Progenitor cell of endocrine pancreas (in vitro differentiated cells): Measurements from ENCODE around the gene GAMT. TPM values are rescaled to one million over a fixed set of nuclear protein-coding genes. Genes with fewer than 3 reads are reported as not detected.

Source experiments
- DNase-seq: peaks from one replicate; pipeline ENCODE4 v3.0.0; 2021; ENCODE audit warnings: low spot score; ENCODE audit not compliant: unreplicated experiment
- H3K27ac Mint-ChIP-seq: 2 replicates; pipeline ENCODE4 v1.8.0; 2021; ENCODE audit warnings: mild to moderate bottlenecking, moderate library complexity, mixed read lengths
- H3K27me3 Mint-ChIP-seq: 2 replicates; pipeline ENCODE4 v1.8.0; 2021; ENCODE audit warnings: mixed read lengths
- H3K36me3 Mint-ChIP-seq: 2 replicates; pipeline ENCODE4 v1.8.0; 2022; ENCODE audit warnings: mixed read lengths; ENCODE audit not compliant: insufficient read depth
- H3K4me1 Mint-ChIP-seq: 2 replicates; pipeline ENCODE4 v1.8.0; 2021; ENCODE audit warnings: low read depth, mixed read lengths
- H3K4me3 Mint-ChIP-seq: 2 replicates; pipeline ENCODE4 v1.8.0; 2021; ENCODE audit warnings: low read depth, mild to moderate bottlenecking, moderate library complexity, mixed read lengths
- H3K9me3 Mint-ChIP-seq: 2 replicates; pipeline ENCODE4 v1.8.0; 2021; ENCODE audit warnings: low read depth, mixed read lengths
- total RNA-seq: library from RNA; stranded (reverse); gene quantifications from 2 replicates; pipeline ENCODE4 v1.2.1, GENCODE V29; 2021
- TF ChIP-seq, protein P1 (sequence below): fragments of 200-600 bp; sonication (generic); IDR thresholded peaks from one replicate; pipeline ENCODE4 v1.5.0; 2021; ENCODE audit warnings: antibody characterized with exemption, mild to moderate bottlenecking; ENCODE audit not compliant: unreplicated experiment

GAMT gene
- total RNA-seq, 1 donor from 2014 or later = 47.0 TPM

DNA sequence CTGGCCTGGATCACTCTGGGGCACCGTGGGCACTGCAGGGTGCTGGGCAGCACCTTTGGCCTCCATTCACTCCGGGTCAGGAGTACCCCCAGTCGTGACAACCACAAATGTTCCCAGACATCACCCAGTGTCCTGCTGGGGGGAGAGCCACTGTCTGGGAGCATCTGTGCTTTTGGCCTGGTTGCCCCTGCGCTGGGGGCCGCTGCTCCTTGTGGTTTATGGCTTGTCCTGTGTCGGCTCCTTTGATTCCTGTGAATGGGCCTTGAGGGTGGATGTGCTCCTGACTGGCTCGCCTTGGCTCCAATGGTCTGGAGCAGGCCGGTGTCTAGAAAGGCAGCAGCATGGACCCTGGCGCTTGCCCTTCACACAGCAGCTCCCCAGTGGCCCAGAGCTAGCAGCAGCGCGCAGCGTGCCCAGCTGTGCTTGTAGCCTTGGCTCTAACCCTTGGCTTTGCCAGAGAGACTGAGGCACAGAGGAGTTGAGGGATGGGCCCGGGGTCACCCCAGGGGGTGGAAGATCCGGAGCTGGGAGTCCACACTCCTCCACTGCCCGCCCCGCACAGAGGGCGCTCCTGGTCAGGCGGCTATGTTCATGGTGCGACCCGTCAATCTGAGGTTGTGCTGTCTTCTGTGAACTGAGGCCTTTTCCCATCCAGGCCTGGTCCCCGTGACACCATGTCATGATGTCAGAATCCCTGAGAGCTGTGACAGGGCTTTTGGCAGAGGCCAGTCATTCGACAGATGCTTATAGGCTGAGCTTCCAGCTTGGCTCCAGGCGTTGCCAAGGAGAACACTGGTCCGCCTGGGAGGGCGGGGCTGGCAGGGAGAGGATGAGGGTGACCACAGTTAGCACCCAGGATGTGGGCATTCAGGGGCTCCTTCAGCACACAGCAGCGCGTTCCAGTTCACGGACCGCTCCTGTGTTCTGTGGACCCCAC is 10.2 kb upstream of the GAMT start:
- Mint-ChIP-seq H3K27ac (no peak overlapping the region), H3K4me1 (peaks cover 37% of the 10 kb centered on the region), H3K9me3 (no peaks in the 10 kb centered on the region), H3K4me3 (no peak overlapping the region), H3K36me3 (peaks cover 4% of the 10 kb centered on the region), H3K27me3 (no peaks in the 10 kb centered on the region)
- TF ChIP-seq, protein P1, sequence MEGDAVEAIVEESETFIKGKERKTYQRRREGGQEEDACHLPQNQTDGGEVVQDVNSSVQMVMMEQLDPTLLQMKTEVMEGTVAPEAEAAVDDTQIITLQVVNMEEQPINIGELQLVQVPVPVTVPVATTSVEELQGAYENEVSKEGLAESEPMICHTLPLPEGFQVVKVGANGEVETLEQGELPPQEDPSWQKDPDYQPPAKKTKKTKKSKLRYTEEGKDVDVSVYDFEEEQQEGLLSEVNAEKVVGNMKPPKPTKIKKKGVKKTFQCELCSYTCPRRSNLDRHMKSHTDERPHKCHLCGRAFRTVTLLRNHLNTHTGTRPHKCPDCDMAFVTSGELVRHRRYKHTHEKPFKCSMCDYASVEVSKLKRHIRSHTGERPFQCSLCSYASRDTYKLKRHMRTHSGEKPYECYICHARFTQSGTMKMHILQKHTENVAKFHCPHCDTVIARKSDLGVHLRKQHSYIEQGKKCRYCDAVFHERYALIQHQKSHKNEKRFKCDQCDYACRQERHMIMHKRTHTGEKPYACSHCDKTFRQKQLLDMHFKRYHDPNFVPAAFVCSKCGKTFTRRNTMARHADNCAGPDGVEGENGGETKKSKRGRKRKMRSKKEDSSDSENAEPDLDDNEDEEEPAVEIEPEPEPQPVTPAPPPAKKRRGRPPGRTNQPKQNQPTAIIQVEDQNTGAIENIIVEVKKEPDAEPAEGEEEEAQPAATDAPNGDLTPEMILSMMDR = no peak
- DNase-seq = no peak

DNA sequence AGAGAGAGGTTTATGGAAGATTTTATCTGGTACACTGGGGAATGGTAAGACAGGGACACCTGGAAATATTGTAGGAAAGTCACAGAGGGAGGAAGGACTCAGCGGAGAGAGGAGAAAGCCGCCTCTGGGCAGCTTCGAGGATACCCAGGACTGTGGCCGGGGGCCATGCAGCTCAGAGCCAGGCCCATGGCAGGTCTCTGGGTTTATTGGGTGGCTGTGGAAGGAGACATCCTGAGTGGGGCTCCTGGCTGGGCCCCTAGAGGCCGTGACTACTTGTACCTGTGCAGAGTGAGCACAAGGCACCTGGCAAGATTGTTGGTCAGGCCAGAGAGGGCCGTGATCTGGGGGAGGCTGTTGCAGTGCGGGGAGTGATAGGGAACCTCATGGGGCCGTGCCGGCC is 9.4 kb upstream of the GAMT start:
- peak overlapping the region; percentile 38 for H3K4me3 Mint-ChIP-seq
- peak overlapping the region; percentile 2 for H3K27ac Mint-ChIP-seq
- TF ChIP-seq, protein P1 = no peak
- H3K27me3 Mint-ChIP-seq = no peaks in the 10 kb centered on the region
- no peaks in the 10 kb centered on the region for H3K9me3 Mint-ChIP-seq
- peaks cover 4% of the 10 kb centered on the region for H3K36me3 Mint-ChIP-seq
- peaks cover 32% of the 10 kb centered on the region for H3K4me1 Mint-ChIP-seq
- DNase-seq = no peak

DNA sequence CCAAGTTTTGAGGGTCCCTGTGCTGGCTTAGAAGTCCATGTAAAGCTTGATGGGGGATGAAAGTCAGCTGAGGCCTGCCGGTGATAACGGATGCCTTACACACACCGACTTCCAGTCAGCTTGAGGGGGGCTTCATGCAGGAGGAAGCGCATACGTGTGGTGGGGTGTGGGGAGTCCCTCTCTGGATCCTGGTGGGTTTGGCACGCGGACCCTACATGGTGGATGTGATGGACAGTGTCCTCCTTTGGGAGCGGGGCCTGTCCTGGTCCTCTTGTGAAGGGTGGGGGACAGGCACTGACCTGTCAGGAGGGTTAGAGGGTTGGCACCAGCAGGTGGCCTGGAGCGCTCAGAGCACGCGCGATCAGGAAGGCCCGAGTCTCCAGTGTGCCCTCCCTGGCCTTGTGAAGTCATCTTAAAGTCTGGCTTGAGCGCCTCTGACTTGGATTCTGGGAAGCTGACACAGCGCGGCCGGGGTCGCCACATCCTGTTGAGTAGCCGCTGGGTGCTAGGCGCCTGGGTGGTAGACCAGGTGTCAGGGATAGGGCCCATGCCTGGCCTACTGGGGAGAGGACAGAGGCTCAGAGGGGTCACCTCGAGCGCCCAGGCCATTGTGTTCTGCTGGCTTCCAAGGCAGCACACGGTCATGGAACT is 8.9 kb upstream of the GAMT start:
- Mint-ChIP-seq H3K4me3 (peak overlapping the region; percentile 92), H3K36me3 (peaks cover 4% of the 10 kb centered on the region), H3K9me3 (no peaks in the 10 kb centered on the region), H3K27me3 (no peaks in the 10 kb centered on the region), H3K4me1 (peaks cover 28% of the 10 kb centered on the region), H3K27ac (peak overlapping the region; percentile 86)
- TF ChIP-seq, protein P1 = no peak
- no peak for DNase-seq

DNA sequence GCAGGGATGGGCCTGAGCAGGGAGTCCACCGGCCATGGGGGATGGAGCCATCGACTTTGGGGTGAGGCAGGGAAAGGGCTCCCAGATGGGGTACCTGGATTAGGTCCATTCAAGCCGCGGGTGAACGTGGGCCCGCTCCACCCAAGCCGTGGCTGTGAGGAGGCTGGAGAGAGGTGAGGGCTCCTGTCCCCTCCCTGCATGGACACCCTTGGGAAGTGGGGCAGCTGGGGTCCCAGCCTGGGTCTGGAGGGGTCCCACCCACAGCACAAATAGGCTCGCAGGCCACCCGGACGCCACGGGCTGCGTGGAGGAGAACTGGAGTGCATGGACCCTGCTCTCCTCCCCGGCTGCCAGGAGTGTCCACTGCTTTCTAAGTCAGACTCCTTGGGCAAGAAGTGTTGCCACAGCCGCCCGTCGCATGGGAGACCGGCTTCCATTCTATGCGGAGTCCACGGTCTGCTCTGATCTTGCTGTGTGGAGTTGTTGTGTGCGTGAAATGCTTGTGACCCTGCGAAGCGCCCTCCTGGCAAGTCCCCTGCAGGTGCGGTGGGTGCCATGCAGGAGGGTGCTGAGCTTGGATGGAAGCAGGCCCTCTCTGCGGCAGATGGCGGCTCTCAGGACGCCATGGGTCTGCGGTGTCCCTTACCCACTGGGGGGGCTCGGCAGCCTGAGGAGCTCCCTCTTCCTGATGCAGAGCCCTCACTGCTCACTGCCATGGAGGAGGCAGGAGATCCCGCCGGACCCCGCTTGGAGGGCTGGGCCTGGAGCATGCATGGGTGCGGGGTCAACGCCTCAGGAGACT is 8.1 kb upstream of the GAMT start:
- DNase-seq = no peak
- Mint-ChIP-seq H3K4me1 (peaks cover 23% of the 10 kb centered on the region), H3K27me3 (no peaks in the 10 kb centered on the region), H3K9me3 (no peaks in the 10 kb centered on the region), H3K27ac (peak overlapping the region; percentile 96), H3K36me3 (peaks cover 3% of the 10 kb centered on the region), H3K4me3 (peak overlapping the region; percentile 92)
- TF ChIP-seq, protein P1 = no peak
